HG03342 (cell line): Measurements from ENCODE around the gene FYN.

ENCODE experiments used
- ATAC-seq: cut with Tn5 transposase; IDR thresholded peaks from one replicate; pipeline ENCODE4 v1.9.1; 2021; ENCODE audit warnings: mild to moderate bottlenecking, moderate library complexity; ENCODE audit not compliant: unreplicated experiment

The FYN gene

DNA sequence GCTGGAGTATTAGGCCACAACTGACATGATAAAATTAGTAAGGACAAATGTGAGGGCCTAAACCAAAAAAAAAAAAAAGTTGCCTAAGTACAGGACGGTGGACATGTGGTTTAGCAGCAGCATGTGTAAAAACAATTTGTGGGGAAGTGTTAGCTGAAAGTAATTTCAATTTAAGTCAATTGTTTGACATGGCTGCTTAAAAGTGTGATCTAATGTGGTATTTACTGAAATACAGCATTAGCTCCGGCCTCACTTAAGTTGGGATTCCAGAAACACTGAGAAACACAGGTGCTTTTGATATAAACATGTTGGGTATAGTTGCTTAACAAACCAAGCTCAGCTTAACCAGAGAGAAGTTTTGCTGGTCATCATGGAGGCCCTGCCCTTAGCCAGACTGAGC lies 119.7 kb downstream of the FYN start:
- no peak for ATAC-seq

- no peak for ATAC-seq
Observed at GRCh38 chr6:111752476-111752875, 120.8 kb downstream of the FYN start.

DNA sequence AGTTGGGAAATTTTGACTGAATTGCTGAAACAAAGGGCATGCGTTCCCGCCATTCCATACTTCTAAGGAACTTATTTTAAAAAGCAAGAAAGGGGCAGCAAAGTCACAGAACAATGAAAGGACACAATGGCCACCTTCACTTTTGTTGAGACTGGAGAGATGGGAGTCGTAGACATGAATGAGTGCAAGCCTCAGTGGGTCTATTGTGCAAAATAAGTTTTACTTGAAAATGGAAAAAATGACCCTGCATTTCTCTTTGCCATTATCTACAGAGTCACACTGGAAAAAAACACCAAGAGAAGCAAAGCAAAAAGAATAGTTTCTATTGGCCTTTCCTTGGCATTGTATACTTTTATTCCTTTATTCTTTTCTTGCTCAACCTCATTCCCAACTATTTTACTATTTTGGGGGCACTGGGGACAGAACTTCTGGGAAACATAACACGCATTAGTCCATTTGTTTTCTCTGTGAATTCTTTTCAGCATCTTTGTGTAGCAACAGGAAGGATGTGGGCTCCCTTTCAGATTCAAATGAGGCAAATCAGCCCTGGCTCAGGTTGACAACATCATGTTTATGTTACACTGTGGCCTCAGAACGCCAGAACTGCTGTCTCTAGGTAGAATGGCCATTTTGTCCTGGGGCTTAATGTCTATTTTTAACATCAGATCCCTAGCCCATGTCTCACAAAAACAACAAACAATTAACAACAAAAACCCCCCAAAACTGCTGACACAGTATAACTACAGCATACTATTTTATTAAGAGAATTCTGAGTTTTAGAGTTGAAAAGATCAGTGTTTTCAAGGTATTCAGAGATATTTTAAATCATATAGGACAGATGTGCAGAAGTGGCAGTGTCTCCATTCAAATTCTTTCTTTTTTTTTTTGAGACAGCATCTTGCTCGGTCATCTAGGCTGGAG lies 122.2 kb downstream of the FYN start:
- peak; percentile 97 for ATAC-seq

DNA sequence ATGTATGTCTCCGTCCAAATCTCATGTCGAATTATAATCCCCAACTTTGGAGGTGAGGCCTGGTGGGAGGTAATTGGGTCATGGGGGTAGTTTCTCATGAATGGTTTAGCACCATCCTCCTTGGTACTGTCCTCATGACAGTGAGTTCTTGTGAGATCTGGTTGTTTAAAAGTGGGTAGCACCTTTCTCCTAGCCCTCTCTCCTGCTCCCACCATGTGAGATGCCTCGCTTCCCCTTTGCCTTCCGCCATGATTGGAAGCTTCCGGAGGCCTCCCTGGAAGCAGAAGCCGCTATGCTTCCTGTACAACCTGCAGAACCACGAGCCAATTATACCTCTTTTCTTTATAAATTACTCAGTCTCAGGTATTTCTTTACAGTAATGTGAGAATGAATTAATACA lies 123.1 kb downstream of the FYN start:
- ATAC-seq = no peak

- no peak for ATAC-seq
Observed at GRCh38 chr6:111748231-111748647, 125.0 kb downstream of the FYN start.

DNA sequence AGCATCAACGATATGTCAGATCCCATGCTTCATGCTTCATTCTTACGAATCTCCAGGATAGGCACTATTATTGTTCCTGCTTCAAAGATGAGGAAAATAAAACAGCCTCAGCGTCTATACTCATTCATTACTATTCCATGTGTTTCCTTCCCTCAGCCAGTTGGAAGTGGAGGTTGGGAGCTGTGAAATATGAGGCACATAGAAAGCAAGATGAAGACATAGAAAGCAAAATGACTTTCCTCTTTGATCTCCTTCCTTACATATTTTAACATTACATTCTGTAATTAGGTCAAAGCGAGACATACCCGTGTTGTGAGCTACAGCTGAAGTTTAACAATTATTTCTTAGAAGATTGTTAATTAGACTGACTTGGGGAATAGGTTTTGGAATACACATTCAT lies 125.4 kb downstream of the FYN start:
- ATAC-seq = no peak

DNA sequence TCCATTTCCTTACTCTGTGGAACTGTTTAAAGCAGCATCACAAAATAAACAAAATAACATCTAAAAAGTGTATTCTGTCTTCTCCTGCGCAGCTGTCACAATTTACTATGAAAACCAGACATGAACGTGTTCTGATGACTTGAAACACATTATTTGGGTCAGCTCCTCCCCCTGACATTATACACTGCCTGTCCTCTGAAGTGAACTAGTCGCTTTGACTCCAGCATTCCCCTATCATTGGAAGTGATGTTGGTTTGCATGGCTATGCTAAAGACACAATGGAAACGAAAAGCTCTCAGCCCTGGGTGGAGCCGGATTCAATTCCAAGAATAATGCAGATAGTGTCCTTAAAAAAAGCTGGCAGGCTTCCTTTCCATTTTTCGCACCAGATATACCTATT lies 125.9 kb downstream of the FYN start:
- ATAC-seq = no peak

DNA sequence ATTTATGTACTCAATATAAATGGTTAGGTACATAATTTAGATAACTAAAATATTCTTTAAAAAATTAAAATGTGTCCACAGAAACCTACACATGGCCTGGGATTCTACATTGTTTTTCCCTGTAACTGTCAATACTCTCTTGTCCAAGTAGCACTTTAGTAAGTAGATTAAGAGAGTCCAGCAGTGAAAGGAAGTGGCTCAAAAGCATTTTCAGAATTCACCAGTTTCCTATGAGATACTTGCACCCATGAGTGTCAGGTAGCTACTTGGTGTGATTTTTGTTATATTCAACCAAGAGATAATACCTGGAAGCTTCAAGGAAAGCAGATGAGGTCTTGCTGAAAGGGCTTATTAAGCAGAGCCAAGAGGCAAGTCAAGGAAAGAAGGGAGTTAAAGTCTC lies 126.3 kb downstream of the FYN start:
- ATAC-seq = no peak

GRCh38 chr6:111745636-111746035 lies 127.6 kb downstream of the FYN start:
- no peak for ATAC-seq

DNA sequence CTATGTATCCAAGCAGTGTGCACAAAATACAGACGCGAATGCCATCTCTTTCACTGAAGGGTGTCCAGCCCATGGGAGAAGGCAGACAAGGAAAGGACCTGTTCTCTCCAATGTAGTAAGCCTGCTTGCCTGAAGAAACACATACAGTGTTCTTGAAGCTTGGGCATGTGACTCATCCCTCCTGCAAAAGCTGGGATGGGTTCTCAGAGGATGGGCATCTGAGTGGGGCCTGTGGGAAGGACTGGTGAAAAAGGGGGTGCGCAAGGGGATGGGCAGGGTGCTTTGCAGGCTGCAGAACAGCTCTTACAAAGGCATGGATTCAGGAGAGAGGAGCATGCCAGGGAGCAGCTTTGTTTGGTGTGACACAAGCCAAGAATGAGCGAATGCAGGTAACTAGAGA lies 128.1 kb downstream of the FYN start:
- no peak for ATAC-seq

DNA sequence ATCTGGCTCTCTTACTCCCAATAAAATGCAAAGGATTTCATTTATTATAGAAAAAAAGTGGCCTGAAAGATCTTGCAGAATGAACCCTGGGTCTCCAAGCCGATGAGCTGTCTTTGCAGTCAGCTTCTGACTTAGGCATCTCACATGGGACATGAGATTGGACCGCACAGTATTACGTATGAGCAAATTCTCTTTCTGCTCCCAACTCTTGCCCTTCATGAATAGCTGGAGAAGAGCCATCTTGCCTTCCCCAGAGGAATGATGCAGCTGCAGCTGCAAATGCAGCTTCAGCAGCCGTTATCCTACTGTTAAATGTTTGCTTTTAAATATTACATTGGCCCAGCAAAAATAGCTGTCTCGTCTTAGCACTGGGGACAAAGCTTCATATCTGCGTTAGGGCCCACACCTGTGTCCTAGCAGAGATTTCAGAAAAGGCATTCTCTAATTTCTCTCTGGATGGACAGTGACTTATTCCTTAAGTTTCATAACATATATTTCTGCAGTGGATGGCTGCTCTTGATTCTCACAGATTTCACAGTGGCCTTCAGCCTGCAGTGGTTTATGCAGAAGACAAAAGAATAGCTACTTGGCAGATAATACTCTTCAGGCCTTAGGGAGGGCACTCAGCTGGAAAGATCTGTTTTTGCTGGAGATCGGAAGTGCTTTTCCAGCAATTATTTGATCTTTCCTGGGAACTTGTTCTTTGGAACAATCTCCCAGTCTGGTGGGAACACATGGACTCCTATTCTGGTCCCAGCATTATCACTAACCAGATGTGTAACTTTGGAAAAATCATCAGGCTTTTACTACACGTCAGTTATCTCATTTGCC lies 129.2 kb downstream of the FYN start:
- no peak for ATAC-seq

GRCh38 chr6:111743360-111743759 lies 129.9 kb downstream of the FYN start:
- ATAC-seq = no peak

DNA sequence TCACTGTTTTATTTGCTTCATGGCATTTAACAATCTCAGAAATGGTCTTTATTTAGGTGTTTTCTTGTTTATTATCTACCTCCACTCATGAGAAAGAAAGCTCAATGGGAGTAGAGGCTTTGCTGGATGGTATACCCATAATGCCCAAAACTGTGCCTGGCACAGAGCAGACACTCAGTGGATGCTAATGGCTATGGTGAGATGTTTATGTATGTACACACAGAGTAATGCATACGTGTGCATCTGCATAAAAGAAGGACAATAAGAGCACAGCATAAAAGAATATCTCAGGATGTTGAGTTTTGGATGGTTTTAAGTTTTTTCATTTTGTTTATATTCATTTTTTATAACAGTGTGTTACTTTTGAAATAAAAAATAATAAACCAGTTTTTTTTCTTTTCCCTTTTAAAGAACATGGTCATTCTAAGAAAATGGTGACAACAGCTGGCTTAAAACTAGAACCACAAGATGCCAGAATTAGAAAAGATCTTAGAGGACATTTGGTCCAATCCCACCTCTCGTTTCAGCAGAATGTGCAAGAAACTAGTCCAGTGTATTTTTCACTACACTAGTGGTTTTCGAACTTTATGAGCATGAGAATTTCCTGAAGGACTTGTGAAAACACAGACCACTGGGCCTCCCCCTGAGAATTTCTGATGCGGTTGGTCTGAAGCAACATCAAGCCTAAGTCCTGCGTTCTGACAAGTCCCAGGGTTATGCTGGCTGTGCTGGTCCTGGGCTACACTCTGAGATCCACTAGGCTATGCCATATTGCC lies 131.9 kb downstream of the FYN start:
- peak; percentile 58 for ATAC-seq

DNA sequence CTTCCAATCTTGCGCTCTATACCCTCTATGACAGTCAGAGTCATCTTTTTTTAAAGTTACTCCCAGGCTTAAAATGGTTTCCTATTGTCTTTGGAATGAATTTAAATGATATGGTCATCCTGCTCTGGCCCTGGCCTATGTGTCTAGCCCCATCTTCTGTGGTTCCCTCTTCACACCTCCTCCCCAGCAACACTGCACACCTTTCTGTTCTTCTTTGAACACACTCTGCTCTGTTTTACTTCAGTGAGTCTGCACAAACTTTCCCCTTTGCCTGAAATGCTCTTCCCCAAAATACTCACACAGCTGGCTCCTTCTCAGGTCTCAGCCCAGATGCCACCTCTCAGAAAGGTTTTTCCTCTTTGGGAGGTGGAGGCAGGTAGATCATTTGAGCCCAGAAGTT lies 132.7 kb downstream of the FYN start:
- ATAC-seq = no peak

DNA sequence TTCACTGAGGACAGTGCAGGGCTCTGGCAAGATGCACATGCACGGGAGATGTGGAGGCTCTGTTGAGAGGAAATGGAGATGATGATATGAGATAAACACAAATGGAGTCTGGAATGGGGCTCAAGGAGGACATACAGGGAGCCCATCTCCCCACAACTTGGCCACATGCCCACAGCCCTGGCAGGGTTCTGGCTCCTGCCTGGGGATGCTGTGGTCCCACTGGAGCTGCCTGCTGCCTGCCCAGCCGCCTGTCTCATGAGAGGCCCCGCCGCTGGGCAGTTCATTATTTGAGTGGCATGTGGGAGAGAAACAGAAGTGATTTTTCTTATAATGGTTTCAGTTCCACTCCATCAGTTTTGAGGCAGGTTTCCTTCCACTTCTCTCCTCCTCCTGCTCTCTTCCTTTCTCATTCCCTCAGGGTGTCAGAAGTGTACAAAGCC lies 134.0 kb downstream of the FYN start:
- peak; percentile 53 for ATAC-seq

DNA sequence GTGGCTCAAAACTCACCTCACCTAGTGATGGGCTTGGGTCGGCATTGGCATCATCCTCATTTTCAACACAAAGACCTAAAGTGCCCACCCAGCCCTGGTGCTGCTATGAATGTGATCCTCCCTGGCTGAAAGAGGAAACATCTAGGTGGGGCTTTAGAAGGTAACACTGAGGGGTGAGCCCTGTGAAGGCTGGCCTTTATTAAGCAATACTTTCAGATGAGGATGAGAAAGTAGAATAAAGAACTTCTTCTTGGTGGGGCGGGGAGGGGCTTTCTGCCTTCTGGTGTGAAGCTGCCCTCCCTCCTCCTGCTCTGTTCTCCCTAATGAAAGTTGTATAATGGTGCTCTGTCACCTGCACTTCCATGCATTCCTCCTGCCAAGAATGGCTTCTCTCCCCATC lies 134.6 kb downstream of the FYN start:
- no peak for ATAC-seq

DNA sequence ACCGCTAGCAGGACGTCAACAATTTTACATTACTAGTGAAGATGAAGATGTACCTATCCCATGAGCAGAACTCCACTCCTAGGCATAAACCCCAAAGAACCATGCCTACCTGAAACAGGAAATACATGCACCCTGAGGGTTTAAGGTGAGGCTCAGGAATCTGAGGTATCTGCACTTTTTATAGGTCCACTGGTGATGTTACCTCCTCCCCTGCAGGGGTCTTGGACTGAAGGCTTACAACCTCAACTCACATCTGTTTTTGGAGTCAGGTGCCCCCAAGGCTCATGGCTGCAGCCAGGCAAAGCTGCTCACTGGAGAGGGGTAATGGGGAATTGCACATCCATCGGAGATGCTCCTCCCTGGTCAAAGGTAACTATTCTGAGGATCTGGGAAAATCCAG lies 135.1 kb downstream of the FYN start:
- no peak for ATAC-seq

GRCh38 chr6:111737065-111737521 lies 136.2 kb downstream of the FYN start:
- no peak for ATAC-seq

- ATAC-seq = no peak
Observed at GRCh38 chr6:111736005-111736608, 137.1 kb downstream of the FYN start.
